Heart left ventricle (tissue), 13 donors: ENCODE results near the gene ESYT3.

Experiments
- POLR2A ChIP-seq, 2 donors: fragments of 450-650 bp; IDR thresholded peaks; one replicate each; pipeline ENCODE4 v1.6.1; 2017; ENCODE audit warnings: antibody characterized with exemption in 2 of 2, mild to moderate bottlenecking in 2 of 2, moderate library complexity in 2 of 2
- TF ChIP-seq, protein P1 (sequence below), 12 donors: fragments of 200-600 bp; sonication (generic) in 4 of 12; IDR thresholded peaks; one replicate each; pipeline versions ENCODE4 v1.5.0 to v1.8.0; 2018 to 2022; ENCODE audit warnings: antibody characterized with exemption in 12 of 12, mild to moderate bottlenecking in 5 of 12
- donor health status: ischemic (EF 13 %, LVEDD 7.1; RV severe dilation, severe dysfunction).
- donor health status: DM: no; HTN: yes; CAD: no.
- donor health status: DM: no; HTN: no; CAD: no.
- donor health status: ischemic (EF 25% LVEDD 6.9; RV normal size, moderate dysfunction).
- donor health status: ischemic (EF 25% LVEDD 5.7; RV mildly dilated, moderate dysfunction).
- donor health status: ischemic (EF 35%, LVEDD 5.7; RV mildly dilated, moderate dysfunction).
- donor health status: nonischemic (EF 11% LVEDD 7.7; RV severe dilation, severe dysfunction).
- donor health status: DM: yes; HTN: yes; CAD: no.
- donor health status: PGD.
- donor health status: ischemic (EF 29% LVEDD 5.4; RV normal size, mild dysfunction).
- donor health status: nonischemic (EF 23%, LVEDD 6.1; RV moderate dilation, normal function).

- TF ChIP-seq, protein P1, sequence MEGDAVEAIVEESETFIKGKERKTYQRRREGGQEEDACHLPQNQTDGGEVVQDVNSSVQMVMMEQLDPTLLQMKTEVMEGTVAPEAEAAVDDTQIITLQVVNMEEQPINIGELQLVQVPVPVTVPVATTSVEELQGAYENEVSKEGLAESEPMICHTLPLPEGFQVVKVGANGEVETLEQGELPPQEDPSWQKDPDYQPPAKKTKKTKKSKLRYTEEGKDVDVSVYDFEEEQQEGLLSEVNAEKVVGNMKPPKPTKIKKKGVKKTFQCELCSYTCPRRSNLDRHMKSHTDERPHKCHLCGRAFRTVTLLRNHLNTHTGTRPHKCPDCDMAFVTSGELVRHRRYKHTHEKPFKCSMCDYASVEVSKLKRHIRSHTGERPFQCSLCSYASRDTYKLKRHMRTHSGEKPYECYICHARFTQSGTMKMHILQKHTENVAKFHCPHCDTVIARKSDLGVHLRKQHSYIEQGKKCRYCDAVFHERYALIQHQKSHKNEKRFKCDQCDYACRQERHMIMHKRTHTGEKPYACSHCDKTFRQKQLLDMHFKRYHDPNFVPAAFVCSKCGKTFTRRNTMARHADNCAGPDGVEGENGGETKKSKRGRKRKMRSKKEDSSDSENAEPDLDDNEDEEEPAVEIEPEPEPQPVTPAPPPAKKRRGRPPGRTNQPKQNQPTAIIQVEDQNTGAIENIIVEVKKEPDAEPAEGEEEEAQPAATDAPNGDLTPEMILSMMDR (IDR thresholded peaks at IDR 0.05) = no peak
- TF ChIP-seq POLR2A (IDR thresholded peaks at IDR 0.05) = no peak
These were observed 31.0 kb downstream of the ESYT3 start for GRCh38 chr3:138465451-138465850.
